ENCODE measurements around the gene SLC6A6. TPM values are rescaled to one million over a fixed set of nuclear protein-coding genes. Genes with fewer than 3 reads are reported as not detected.

Gene SLC6A6
- total and polyA plus RNA-seq, 12 donors = 10.6 to 197 (median 85.6) TPM

DNA sequence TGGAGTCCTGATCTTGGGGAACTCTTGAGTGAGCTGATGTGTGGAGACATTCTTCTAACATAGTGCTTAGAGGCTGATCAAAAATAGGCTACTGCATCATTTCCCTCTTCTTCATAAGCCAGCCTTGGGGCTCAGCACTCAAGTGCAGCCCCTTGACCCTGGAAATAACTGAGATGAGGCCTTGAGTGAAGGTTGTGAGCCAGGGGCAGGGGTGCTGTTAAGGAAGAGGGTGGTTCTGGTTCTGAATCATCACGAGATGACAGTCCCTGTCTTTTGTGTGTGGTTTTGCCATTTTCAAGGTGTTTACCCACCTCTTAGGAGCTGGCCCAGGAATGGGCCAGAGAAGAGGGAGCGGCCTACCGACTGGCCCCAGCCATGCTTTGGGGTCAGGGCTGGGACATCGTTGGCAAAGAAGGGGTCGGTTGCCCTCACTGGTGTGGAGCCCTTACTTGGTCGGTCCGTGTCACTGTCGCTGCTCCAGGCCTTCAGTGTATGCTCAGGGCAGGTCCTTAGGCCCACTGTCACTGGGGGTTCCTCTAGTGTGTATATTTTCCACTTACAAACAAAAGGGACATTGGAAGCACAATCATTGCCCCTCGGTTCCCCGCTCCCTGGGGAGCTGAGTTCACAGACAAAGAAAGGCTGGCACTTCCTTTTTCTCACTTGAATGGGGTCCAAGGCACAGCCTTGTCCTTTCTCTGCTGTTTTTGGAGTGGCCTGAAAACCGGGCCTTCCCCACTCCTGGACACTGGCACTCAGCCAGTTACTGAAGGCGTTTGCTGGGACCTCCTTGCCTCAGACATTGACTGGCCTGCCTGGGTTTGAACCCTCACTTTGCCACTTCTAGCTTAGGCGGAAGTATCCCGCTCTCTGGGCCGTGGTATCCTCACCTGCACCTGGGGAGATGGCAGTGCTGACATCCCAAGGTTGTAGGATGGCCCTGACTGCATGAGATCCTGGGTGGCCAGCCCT lies 46.6 kb downstream of the SLC6A6 start:
- no peaks in the 10 kb centered on the region for H3K9me3 ChIP-seq (replicated peaks in 1 of 3)
- no peaks in the 10 kb centered on the region for H3K27me3 ChIP-seq
- intact Hi-C loops (cut with DNase I) = no loop called here
- WGBS, 4 donors = 75 to 79% (median 78%) methylated on average over 14 to 15 of the region's 15 CpGs
- H3K27ac ChIP-seq = peak overlapping the region in 3 of 5 donors; percentile 33 to 46 (median 34)
- H3K4me1 ChIP-seq (replicated peaks in 1 of 2) = peaks cover 31 to 33% of the 10 kb centered on the region in 2 donors
- H3K36me3 ChIP-seq (replicated peaks in 1 of 2) = peaks cover 0 to 52% of the 10 kb centered on the region in 2 donors
- H3K4me3 ChIP-seq = no peak overlapping the region
- TF ChIP-seq CTCF (IDR thresholded peaks at IDR 0.05) (no peak), POLR2A (IDR thresholded peaks at IDR 0.05) (no peak)
- no peak for DNase-seq

DNA sequence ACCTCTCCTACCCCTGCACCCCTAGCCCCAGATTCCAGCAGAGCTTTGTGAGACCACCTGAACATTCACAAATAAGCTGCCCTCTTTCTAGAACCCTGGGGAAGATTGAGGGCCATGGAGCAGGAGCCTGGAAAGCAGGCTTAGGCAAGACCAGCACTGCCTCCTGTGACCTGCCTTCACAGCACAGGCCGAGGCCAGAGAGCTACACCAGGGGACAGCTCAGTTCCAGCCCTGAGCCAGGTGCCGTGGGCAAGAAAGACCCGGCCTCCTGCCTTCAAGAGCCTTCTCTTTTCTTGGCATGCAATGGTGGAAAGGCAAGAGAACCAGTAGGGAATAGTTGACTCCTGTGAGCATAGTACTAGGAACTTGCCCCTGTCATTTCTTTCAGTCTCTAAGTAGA lies 48.1 kb downstream of the SLC6A6 start:
- peaks cover 0 to 49% of the 10 kb centered on the region in 2 donors for H3K36me3 ChIP-seq (replicated peaks in 1 of 2)
- no peak for DNase-seq
- 90 to 100% (median 94%) methylated on average over 3 of the region's 3 CpGs for WGBS, 4 donors
- H3K9me3 ChIP-seq (replicated peaks in 1 of 3) = no peaks in the 10 kb centered on the region
- H3K27ac ChIP-seq = peak overlapping the region in 1 of 5 donors; percentile 97
- intact Hi-C loops (cut with DNase I) = loop anchor here in 1 of 2 donors (5.0 kb wide), 1 partner anchor 43 kb away; no protein-coding TSS in a partner anchor
- H3K4me3 ChIP-seq = no peak overlapping the region
- H3K4me1 ChIP-seq (replicated peaks in 1 of 2) = peaks cover 39 to 42% of the 10 kb centered on the region in 2 donors
- TF ChIP-seq POLR2A (IDR thresholded peaks at IDR 0.05) (no peak), CTCF (IDR thresholded peaks at IDR 0.05) (no peak)
- no peaks in the 10 kb centered on the region for H3K27me3 ChIP-seq

- Histone ChIP-seq H3K27me3 (no peaks in the 10 kb centered on the region), H3K9me3 (replicated peaks in 1 of 3) (no peaks in the 10 kb centered on the region), H3K4me3 (no peak overlapping the region), H3K4me1 (replicated peaks in 1 of 2) (peaks cover 39 to 42% of the 10 kb centered on the region in 2 donors), H3K27ac (peak overlapping the region in 3 of 5 donors; percentile 88 to 97 (median 95)), H3K36me3 (replicated peaks in 1 of 2) (peaks cover 0 to 44% of the 10 kb centered on the region in 2 donors)
- no peak for DNase-seq
- TF ChIP-seq CTCF (IDR thresholded peaks at IDR 0.05) = no peak
- no peak for TF ChIP-seq POLR2A (IDR thresholded peaks at IDR 0.05)
- intact Hi-C loops (cut with DNase I) = loop anchor here in 1 of 2 donors (5.0 kb wide), 1 partner anchor 44 kb away; no protein-coding TSS in a partner anchor
- 95 to 99% (median 98%) methylated on average over 5 of the region's 5 CpGs for WGBS, 4 donors
These were observed 48.7 kb downstream of the SLC6A6 start for GRCh38 chr3:14450922-14451606.
